Subcutaneous adipose tissue (tissue), 4 donors: ENCODE results near the gene CCDC121. TPM values are rescaled to one million over a fixed set of nuclear protein-coding genes. Genes with fewer than 3 reads are reported as not detected.

ENCODE experiments used
- CTCF ChIP-seq: fragments of 450-650 bp; IDR thresholded peaks from one replicate; pipeline ENCODE4 v1.5.1; 2016; ENCODE audit warnings: low read depth, mild to moderate bottlenecking, control low read depth, antibody characterized with exemption, moderate library complexity
- total RNA-seq, 4 donors: library from RNA; depleted of rRNA; stranded (reverse); fragments of >200 nt; gene quantifications; one replicate each; pipeline ENCODE4 v1.1.0, GENCODE V29; 2016

Gene CCDC121
- total RNA-seq, 4 donors from 2014 or later = 2.5 to 6.6 (median 4.1) TPM

- TF ChIP-seq CTCF = no peak
Measured at GRCh38 chr2:27647737-27648136, 18.9 kb upstream of the CCDC121 start.

- no peak for TF ChIP-seq CTCF
Measured at GRCh38 chr2:27647289-27647688, 18.5 kb upstream of the CCDC121 start.

- TF ChIP-seq CTCF = no peak
Measured at GRCh38 chr2:27645197-27645596, 16.4 kb upstream of the CCDC121 start.

GRCh38 chr2:27640722-27641245, 12.0 kb upstream of the CCDC121 start:
- no peak for TF ChIP-seq CTCF

GRCh38 chr2:27638709-27639108, 9.9 kb upstream of the CCDC121 start:
- no peak for TF ChIP-seq CTCF

GRCh38 chr2:27638037-27638637, 9.3 kb upstream of the CCDC121 start:
- TF ChIP-seq CTCF = no peak

GRCh38 chr2:27636766-27637165, 8.0 kb upstream of the CCDC121 start:
- TF ChIP-seq CTCF = no peak
